ENCODE data around the gene DCBLD1. TPM values are rescaled to one million over a fixed set of nuclear protein-coding genes. Genes with fewer than 3 reads are reported as not detected.

Gene DCBLD1
- total RNA-seq, 1 donor = 3.6 TPM

DNA sequence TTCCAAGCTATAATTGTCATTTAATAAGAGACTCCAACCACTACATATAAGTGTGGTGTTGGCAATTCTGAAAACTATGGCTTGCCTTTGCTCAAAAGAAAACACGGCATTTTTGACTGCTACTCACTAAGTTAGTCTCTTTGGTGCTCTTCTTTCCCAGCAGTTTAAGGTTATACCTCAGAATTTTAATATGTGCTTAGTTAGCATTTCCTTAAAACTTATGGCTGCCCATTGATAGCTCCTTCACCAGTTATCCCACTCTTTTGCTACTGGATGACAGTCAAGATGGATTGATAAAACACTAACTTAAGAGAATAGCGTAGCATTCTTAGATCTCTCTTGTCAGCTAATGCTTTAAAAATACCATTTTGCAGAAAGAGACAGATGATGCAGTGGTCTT, 85.8 kb downstream of the DCBLD1 start:
- no peaks in the 10 kb centered on the region for H3K4me1 ChIP-seq (ENCODE audit: insufficient read depth, low read length)
- no peaks in the 10 kb centered on the region for H3K9me3 ChIP-seq (ENCODE audit: low read depth, low read length)

GRCh38 chr6:117568831-117569410, 86.4 kb downstream of the DCBLD1 start:
- Histone ChIP-seq H3K27me3 (ENCODE audit: insufficient read depth, low read length) (no peaks in the 10 kb centered on the region), H3K9me3 (ENCODE audit: low read depth, low read length) (no peaks in the 10 kb centered on the region), H3K4me1 (ENCODE audit: insufficient read depth, low read length) (no peaks in the 10 kb centered on the region), H3K4me3 (ENCODE audit: low read length) (no peak overlapping the region)

More for the DNA sequence above, 85.8 kb downstream of the DCBLD1 start:
- Histone ChIP-seq H3K27me3 (ENCODE audit: insufficient read depth, low read length) (no peaks in the 10 kb centered on the region), H3K4me3 (ENCODE audit: low read length) (no peak overlapping the region)

GRCh38 chr6:117573006-117573680, 90.7 kb downstream of the DCBLD1 start:
- Histone ChIP-seq H3K9me3 (ENCODE audit: low read depth, low read length) (no peaks in the 10 kb centered on the region), H3K4me3 (ENCODE audit: low read length) (no peak overlapping the region), H3K27me3 (ENCODE audit: insufficient read depth, low read length) (no peaks in the 10 kb centered on the region), H3K4me1 (ENCODE audit: insufficient read depth, low read length) (no peaks in the 10 kb centered on the region)

- no peak overlapping the region for H3K4me3 ChIP-seq (ENCODE audit: low read length)
Observed at GRCh38 chr6:117574198-117574597, 91.7 kb downstream of the DCBLD1 start.

GRCh38 chr6:117585647-117586046, 103.2 kb downstream of the DCBLD1 start:
- Histone ChIP-seq H3K27me3 (ENCODE audit: insufficient read depth, low read length) (no peaks in the 10 kb centered on the region), H3K4me3 (ENCODE audit: low read length) (no peak overlapping the region), H3K9me3 (ENCODE audit: low read depth, low read length) (no peaks in the 10 kb centered on the region), H3K4me1 (ENCODE audit: insufficient read depth, low read length) (no peaks in the 10 kb centered on the region)

More at GRCh38 chr6:117574198-117574597, 91.7 kb downstream of the DCBLD1 start:
- no peaks in the 10 kb centered on the region for H3K4me1 ChIP-seq (ENCODE audit: insufficient read depth, low read length)
- no peaks in the 10 kb centered on the region for H3K9me3 ChIP-seq (ENCODE audit: low read depth, low read length)
- no peaks in the 10 kb centered on the region for H3K27me3 ChIP-seq (ENCODE audit: insufficient read depth, low read length)

GRCh38 chr6:117590447-117590846, 108.0 kb downstream of the DCBLD1 start:
- Histone ChIP-seq H3K9me3 (ENCODE audit: low read depth, low read length) (no peaks in the 10 kb centered on the region), H3K27me3 (ENCODE audit: insufficient read depth, low read length) (no peaks in the 10 kb centered on the region), H3K4me1 (ENCODE audit: insufficient read depth, low read length) (no peaks in the 10 kb centered on the region), H3K4me3 (ENCODE audit: low read length) (no peak overlapping the region)

GRCh38 chr6:117591405-117591804, 108.9 kb downstream of the DCBLD1 start:
- H3K27me3 ChIP-seq (ENCODE audit: insufficient read depth, low read length) = no peaks in the 10 kb centered on the region
- no peaks in the 10 kb centered on the region for H3K4me1 ChIP-seq (ENCODE audit: insufficient read depth, low read length)
- no peak overlapping the region for H3K4me3 ChIP-seq (ENCODE audit: low read length)
- no peaks in the 10 kb centered on the region for H3K9me3 ChIP-seq (ENCODE audit: low read depth, low read length)

DNA sequence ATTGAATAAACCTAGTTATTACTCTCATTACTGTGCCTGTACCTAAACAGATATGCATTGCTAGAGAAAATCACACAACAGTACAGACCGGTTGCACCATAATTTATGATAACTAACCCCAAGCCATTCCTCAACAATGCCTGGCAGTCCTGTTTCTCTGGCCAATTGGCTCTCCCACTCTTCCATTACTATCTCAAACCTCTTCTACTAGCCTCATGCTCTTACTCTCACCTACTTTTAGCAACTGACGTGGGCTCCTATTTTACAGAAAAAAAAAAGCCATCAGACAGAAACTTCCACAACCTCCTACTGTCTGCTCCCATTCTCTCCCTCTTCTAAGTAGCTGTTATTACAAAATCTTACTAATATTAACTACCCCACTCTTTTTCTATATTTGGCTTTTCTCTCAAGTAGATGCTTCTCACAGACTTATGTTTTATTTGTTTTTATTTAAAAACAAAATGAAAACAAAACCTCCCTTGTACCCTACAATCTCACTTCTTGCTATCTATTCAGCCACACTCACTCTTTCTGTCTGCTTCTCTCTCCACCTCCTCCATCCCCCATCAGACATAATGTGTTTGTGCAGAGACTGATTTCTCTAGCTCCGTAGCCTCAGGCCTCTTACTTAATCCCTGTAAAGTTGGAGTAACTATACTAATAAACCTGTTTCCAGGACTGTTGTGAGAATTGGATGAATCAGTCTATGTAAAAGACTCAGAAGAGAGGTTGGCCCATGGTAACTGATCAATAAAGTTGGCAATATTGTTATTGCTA, 110.7 kb downstream of the DCBLD1 start:
- H3K4me3 ChIP-seq (ENCODE audit: low read length) = no peak overlapping the region

DNA sequence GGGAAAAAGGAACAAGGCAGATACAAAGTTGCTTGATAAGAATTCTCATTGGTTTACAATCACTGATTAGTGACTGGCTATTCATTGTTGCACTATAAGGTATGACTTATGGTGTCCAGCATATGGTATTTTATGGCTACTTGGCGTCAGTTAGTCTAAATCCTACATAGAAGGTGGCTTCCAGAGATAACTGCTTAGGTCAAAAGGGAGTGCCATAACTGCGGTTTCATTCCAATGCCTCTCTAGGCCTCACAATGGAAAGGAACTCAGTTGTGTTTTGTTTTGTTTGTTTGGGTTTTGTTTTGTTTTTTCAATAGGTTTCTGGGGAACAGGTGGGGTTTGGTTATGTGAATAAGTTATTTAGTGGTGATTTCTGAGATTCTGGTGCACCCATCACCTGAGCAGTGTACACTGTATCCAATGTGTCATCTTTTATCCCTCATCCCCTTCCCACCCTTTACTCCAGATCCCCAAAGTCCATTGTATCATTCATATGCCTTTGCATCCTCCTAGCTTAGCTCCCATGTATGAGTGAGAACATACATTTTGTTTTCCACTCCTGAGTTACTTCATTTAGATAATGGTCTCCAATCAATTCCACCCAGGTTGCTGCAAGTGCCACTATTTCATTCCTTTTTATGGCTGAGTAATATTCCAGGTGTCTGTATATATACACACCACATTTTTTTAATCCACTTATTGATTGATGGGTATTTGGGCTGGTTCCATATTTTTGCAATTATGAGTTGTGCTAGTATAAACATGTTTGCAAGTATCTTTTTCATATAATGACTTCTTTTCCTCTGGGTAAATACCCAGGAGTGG, 112.8 kb downstream of the DCBLD1 start:
- Histone ChIP-seq H3K9me3 (ENCODE audit: low read depth, low read length) (no peaks in the 10 kb centered on the region), H3K27me3 (ENCODE audit: insufficient read depth, low read length) (no peaks in the 10 kb centered on the region), H3K4me1 (ENCODE audit: insufficient read depth, low read length) (peaks cover 10% of the 10 kb centered on the region), H3K4me3 (ENCODE audit: low read length) (no peak overlapping the region)

More for the DNA sequence above, 110.7 kb downstream of the DCBLD1 start:
- Histone ChIP-seq H3K4me1 (ENCODE audit: insufficient read depth, low read length) (no peaks in the 10 kb centered on the region), H3K9me3 (ENCODE audit: low read depth, low read length) (no peaks in the 10 kb centered on the region), H3K27me3 (ENCODE audit: insufficient read depth, low read length) (no peaks in the 10 kb centered on the region)

DNA sequence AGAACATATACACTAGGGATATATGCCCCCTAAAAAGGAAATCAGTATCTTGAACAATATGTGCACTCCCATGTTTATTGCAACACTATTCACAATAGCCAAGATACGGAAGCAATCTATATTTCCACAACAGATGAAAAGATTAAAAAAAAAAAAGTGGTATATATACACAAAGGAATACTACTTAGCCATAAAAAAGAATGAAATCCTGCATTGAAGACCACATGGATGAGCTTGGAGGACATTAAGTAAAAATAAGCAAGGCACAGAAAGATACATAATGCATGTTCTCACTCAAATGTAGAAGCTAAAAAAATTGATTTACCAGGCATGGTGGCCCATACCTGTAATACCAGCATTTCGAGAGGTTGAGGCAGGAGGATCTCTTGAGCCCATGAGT, 115.3 kb downstream of the DCBLD1 start:
- H3K9me3 ChIP-seq (ENCODE audit: low read depth, low read length) = no peaks in the 10 kb centered on the region
- no peaks in the 10 kb centered on the region for H3K27me3 ChIP-seq (ENCODE audit: insufficient read depth, low read length)
- H3K4me1 ChIP-seq (ENCODE audit: insufficient read depth, low read length) = peaks cover 21% of the 10 kb centered on the region
- H3K4me3 ChIP-seq (ENCODE audit: low read length) = no peak overlapping the region

Other genes with a start within 250 kb of the DCBLD1 start
- 0.10 TPM for gene VGLL2, start 217.1 kb upstream of the DCBLD1 start, total RNA-seq
- gene ROS1, start 56.7 kb upstream of the DCBLD1 start, total RNA-seq = not detected
- 8.6 TPM for gene GOPC, start 119.8 kb downstream of the DCBLD1 start, total RNA-seq
- 20.1 TPM for gene NUS1, start 192.8 kb downstream of the DCBLD1 start, total RNA-seq